CD4-positive, alpha-beta T cell treated with Interleukin-15 for 1 hour (primary cell): Measurements from ENCODE around the gene CTSK.
"Not testable (repeated sequence)": the region's sequence is repeated elsewhere in the genome, so short reads cannot be mapped to it uniquely, and the experiment has no call there.

ENCODE experiments used
- DNase-seq: peaks from one replicate; pipeline ENCODE4 v3.0.0-alpha.2; 2020

Gene CTSK

GRCh38 chr1:150808121-150808520 is at the start of gene CTSK:
CTSK (minus strand) TSS chr1:150808260; CDS start chr1:150806805, 1,455 bp downstream.
- DNase-seq: no peak

GRCh38 chr1:150852734-150853133 is 44.7 kb upstream of the CTSK start:
- DNase-seq: not testable (repeated sequence)

- not testable (repeated sequence) for DNase-seq
These were observed 42.8 kb upstream of the CTSK start for GRCh38 chr1:150850801-150851362.

- no peak for DNase-seq
These were observed 38.5 kb upstream of the CTSK start for GRCh38 chr1:150846473-150847146.

GRCh38 chr1:150843474-150843873 is 35.4 kb upstream of the CTSK start:
- no peak for DNase-seq

GRCh38 chr1:150842964-150843363 is 34.9 kb upstream of the CTSK start:
- DNase-seq: no peak

GRCh38 chr1:150842343-150842742 is 34.3 kb upstream of the CTSK start:
- no peak for DNase-seq

- no peak for DNase-seq
These were observed 33.6 kb upstream of the CTSK start for GRCh38 chr1:150841626-150842025.

- DNase-seq: not testable (repeated sequence)
These were observed 32.8 kb upstream of the CTSK start for GRCh38 chr1:150840850-150841249.

- no peak for DNase-seq
These were observed 28.2 kb upstream of the CTSK start for GRCh38 chr1:150836129-150836773.

- DNase-seq: not testable (repeated sequence)
These were observed 25.9 kb upstream of the CTSK start for GRCh38 chr1:150833961-150834360.

GRCh38 chr1:150832597-150832996 is 24.5 kb upstream of the CTSK start:
- DNase-seq: no peak

- DNase-seq: no peak
These were observed 21.7 kb upstream of the CTSK start for GRCh38 chr1:150829751-150830150.

GRCh38 chr1:150826299-150826698 is 18.2 kb upstream of the CTSK start:
- no peak for DNase-seq

- no peak for DNase-seq
These were observed 12.9 kb upstream of the CTSK start for GRCh38 chr1:150820730-150821512.

GRCh38 chr1:150815871-150816270 is 7.8 kb upstream of the CTSK start:
- no peak for DNase-seq

GRCh38 chr1:150813028-150813707 is 5.1 kb upstream of the CTSK start:
- DNase-seq: peak; percentile 47

GRCh38 chr1:150810958-150811659 is 3.0 kb upstream of the CTSK start:
- no peak for DNase-seq

GRCh38 chr1:150809651-150810050 is 1.6 kb upstream of the CTSK start:
- no peak for DNase-seq

GRCh38 chr1:150808846-150809245 is 786 bp upstream of the CTSK start:
- DNase-seq: no peak

- no peak for DNase-seq
These were observed 624 bp downstream of the CTSK start for GRCh38 chr1:150807249-150808023.
